BLaER1 (cell line): ENCODE results near the gene CELF6.

ENCODE experiments used
- H3K27ac ChIP-seq: shearing (Covaris generic); formaldehyde crosslinking; 2 replicates; pipeline ENCODE4 v1.8.1; 2022
- H3K27me3 ChIP-seq: shearing (Covaris generic); formaldehyde crosslinking; 2 replicates; pipeline ENCODE4 v1.8.1; 2022
- H3K36me3 ChIP-seq: shearing (Covaris generic); formaldehyde crosslinking; 2 replicates; pipeline ENCODE4 v1.8.1; 2022
- H3K4me1 ChIP-seq: shearing (Covaris generic); formaldehyde crosslinking; 2 replicates; pipeline ENCODE4 v1.8.1; 2022
- H3K4me2 ChIP-seq: shearing (Covaris generic); formaldehyde crosslinking; 2 replicates; pipeline ENCODE4 v1.8.1; 2022
- H3K4me3 ChIP-seq: shearing (Covaris generic); formaldehyde crosslinking; 2 replicates; pipeline ENCODE4 v1.8.1; 2022
- H3K9ac ChIP-seq: shearing (Covaris generic); formaldehyde crosslinking; 2 replicates; pipeline ENCODE4 v1.8.1; 2022
- H3K9me3 ChIP-seq: shearing (Covaris generic); formaldehyde crosslinking; 2 replicates; pipeline ENCODE4 v1.8.1; 2022
- H4K20me1 ChIP-seq: shearing (Covaris generic); formaldehyde crosslinking; 2 replicates; pipeline ENCODE4 v1.8.1; 2022
- Cebpa-rat ChIP-seq: shearing (Covaris generic); IDR thresholded peaks from 2 replicates; pipeline ENCODE4 v1.8.1; 2022

CELF6 gene

GRCh38 chr15:72304596-72304995 lies 15.4 kb downstream of the CELF6 start:
- TF ChIP-seq Cebpa-rat = no peak
- Histone ChIP-seq H3K36me3 (no peaks in the 10 kb centered on the region), H3K9me3 (no peaks in the 10 kb centered on the region), H3K9ac (no peak overlapping the region), H3K4me3 (no peak overlapping the region), H3K27me3 (no peaks in the 10 kb centered on the region), H3K4me2 (no peak overlapping the region), H3K27ac (no peak overlapping the region), H4K20me1 (no peaks in the 10 kb centered on the region), H3K4me1 (peaks cover 11% of the 10 kb centered on the region)

- H3K4me3 ChIP-seq = no peak overlapping the region
- no peak overlapping the region for H3K27ac ChIP-seq
- no peaks in the 10 kb centered on the region for H3K9me3 ChIP-seq
- no peaks in the 10 kb centered on the region for H3K36me3 ChIP-seq
- H3K4me2 ChIP-seq = no peak overlapping the region
- H3K9ac ChIP-seq = no peak overlapping the region
- peaks cover 11% of the 10 kb centered on the region for H3K4me1 ChIP-seq
- no peaks in the 10 kb centered on the region for H3K27me3 ChIP-seq
- no peak for TF ChIP-seq Cebpa-rat
- H4K20me1 ChIP-seq = no peaks in the 10 kb centered on the region
These were observed 17.0 kb downstream of the CELF6 start for GRCh38 chr15:72302955-72303354.

- H3K9me3 ChIP-seq = no peaks in the 10 kb centered on the region
- no peak for TF ChIP-seq Cebpa-rat
These were observed 30.2 kb downstream of the CELF6 start for GRCh38 chr15:72289597-72290325.

GRCh38 chr15:72288796-72289596 lies 31.0 kb downstream of the CELF6 start:
- Histone ChIP-seq H4K20me1 (no peaks in the 10 kb centered on the region), H3K4me1 (no peaks in the 10 kb centered on the region), H3K27me3 (no peaks in the 10 kb centered on the region), H3K9me3 (no peaks in the 10 kb centered on the region), H3K9ac (no peak overlapping the region), H3K27ac (no peak overlapping the region), H3K4me2 (no peak overlapping the region), H3K36me3 (peaks cover 17% of the 10 kb centered on the region; the same call in 1 of the 2 replicates), H3K4me3 (no peak overlapping the region)
- TF ChIP-seq Cebpa-rat = no peak

More at GRCh38 chr15:72289597-72290325, 30.2 kb downstream of the CELF6 start:
- Histone ChIP-seq H3K4me1 (no peaks in the 10 kb centered on the region), H4K20me1 (no peaks in the 10 kb centered on the region), H3K36me3 (peaks cover 17% of the 10 kb centered on the region; the same call in 1 of the 2 replicates), H3K27ac (no peak overlapping the region), H3K4me2 (no peak overlapping the region), H3K27me3 (no peaks in the 10 kb centered on the region), H3K9ac (no peak overlapping the region), H3K4me3 (no peak overlapping the region)

GRCh38 chr15:72285927-72286516 lies 33.9 kb downstream of the CELF6 start:
- H3K9me3 ChIP-seq = no peaks in the 10 kb centered on the region
- TF ChIP-seq Cebpa-rat = no peak

GRCh38 chr15:72285402-72285801 lies 34.6 kb downstream of the CELF6 start:
- Histone ChIP-seq H4K20me1 (no peaks in the 10 kb centered on the region), H3K4me1 (no peaks in the 10 kb centered on the region), H3K4me3 (no peak overlapping the region), H3K27ac (no peak overlapping the region), H3K9me3 (no peaks in the 10 kb centered on the region), H3K36me3 (peaks cover 17% of the 10 kb centered on the region; the same call in 1 of the 2 replicates), H3K4me2 (no peak overlapping the region), H3K27me3 (no peaks in the 10 kb centered on the region), H3K9ac (no peak overlapping the region)
- TF ChIP-seq Cebpa-rat = no peak

More at GRCh38 chr15:72285927-72286516, 33.9 kb downstream of the CELF6 start:
- H3K4me1 ChIP-seq = no peaks in the 10 kb centered on the region
- H3K9ac ChIP-seq = no peak overlapping the region
- H3K27me3 ChIP-seq = no peaks in the 10 kb centered on the region
- H3K4me3 ChIP-seq = no peak overlapping the region
- no peak overlapping the region for H3K4me2 ChIP-seq
- peaks cover 17% of the 10 kb centered on the region; the same call in 1 of the 2 replicates for H3K36me3 ChIP-seq
- H4K20me1 ChIP-seq = no peaks in the 10 kb centered on the region
- H3K27ac ChIP-seq = no peak overlapping the region

- no peak for TF ChIP-seq Cebpa-rat
- Histone ChIP-seq H3K36me3 (peaks cover 16% of the 10 kb centered on the region; the same call in 1 of the 2 replicates), H3K4me3 (no peak overlapping the region), H3K4me1 (no peaks in the 10 kb centered on the region), H3K27ac (no peak overlapping the region), H3K9ac (no peak overlapping the region), H4K20me1 (no peaks in the 10 kb centered on the region), H3K4me2 (no peak overlapping the region), H3K27me3 (no peaks in the 10 kb centered on the region), H3K9me3 (no peaks in the 10 kb centered on the region)
These were observed 35.2 kb downstream of the CELF6 start for GRCh38 chr15:72284781-72285180.

- Histone ChIP-seq H3K36me3 (peaks cover 5% of the 10 kb centered on the region; the same call in 1 of the 2 replicates), H3K4me3 (no peak overlapping the region), H3K27ac (no peak overlapping the region), H3K9me3 (no peaks in the 10 kb centered on the region), H3K9ac (no peak overlapping the region), H3K4me1 (no peaks in the 10 kb centered on the region), H4K20me1 (no peaks in the 10 kb centered on the region), H3K27me3 (no peaks in the 10 kb centered on the region), H3K4me2 (no peak overlapping the region)
- no peak for TF ChIP-seq Cebpa-rat
These were observed 38.2 kb downstream of the CELF6 start for GRCh38 chr15:72281713-72282112.

- Histone ChIP-seq H3K27ac (no peak overlapping the region), H3K4me2 (no peak overlapping the region), H3K4me1 (no peaks in the 10 kb centered on the region), H3K4me3 (no peak overlapping the region), H3K9me3 (no peaks in the 10 kb centered on the region), H4K20me1 (no peaks in the 10 kb centered on the region), H3K9ac (no peak overlapping the region), H3K36me3 (no peaks in the 10 kb centered on the region), H3K27me3 (no peaks in the 10 kb centered on the region)
- TF ChIP-seq Cebpa-rat = no peak
These were observed 39.2 kb downstream of the CELF6 start for GRCh38 chr15:72280751-72281150.

GRCh38 chr15:72278737-72279136 lies 41.2 kb downstream of the CELF6 start:
- Histone ChIP-seq H3K9me3 (no peaks in the 10 kb centered on the region), H4K20me1 (no peaks in the 10 kb centered on the region), H3K27ac (no peak overlapping the region), H3K4me2 (no peak overlapping the region), H3K4me3 (no peak overlapping the region), H3K4me1 (no peaks in the 10 kb centered on the region; the same call in 1 of the 2 replicates), H3K9ac (no peak overlapping the region), H3K27me3 (no peaks in the 10 kb centered on the region), H3K36me3 (no peaks in the 10 kb centered on the region)
- TF ChIP-seq Cebpa-rat = no peak
